CMK (cell line): Measurements from ENCODE around the gene MSX1.

ENCODE experiments used
- DNase-seq: peaks from one replicate; pipeline ENCODE4 v3.0.0-alpha.2; 2010; ENCODE audit warnings: low read depth

Gene MSX1

DNA sequence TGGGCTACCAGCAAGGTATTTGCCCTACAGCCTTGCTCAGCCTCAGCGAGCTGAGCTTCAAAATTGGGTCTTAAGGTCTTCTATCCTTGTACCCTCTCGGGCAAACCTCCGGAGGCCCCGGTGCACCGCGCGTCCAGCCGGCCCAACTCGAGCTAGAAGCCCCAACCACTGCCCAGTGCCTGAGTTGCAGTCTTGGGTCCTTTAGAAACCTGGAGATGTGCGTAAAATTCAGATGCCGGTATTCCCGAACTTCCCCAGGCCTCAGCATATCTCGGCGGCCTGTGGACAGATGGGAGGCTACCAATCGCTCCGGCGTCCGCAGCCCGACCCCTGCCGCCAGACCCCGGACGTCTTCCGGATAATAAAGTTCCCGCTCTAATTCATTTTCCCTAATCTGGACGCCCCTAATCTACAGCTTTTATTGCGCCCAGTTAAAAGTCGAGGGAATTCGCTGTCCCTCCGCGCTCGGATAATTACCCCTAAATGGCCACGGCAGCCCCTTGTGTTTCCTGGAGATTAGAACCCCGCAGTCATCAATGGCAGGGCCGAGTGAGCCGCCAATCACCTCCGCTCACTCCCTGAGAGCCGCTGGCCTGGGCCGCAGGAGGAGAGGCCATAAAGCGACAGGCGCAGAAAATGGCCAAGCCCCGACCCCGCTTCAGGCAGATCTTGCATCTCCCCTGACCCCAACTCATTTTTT lies 1.5 kb upstream of the MSX1 start:
- no peak for DNase-seq

DNA sequence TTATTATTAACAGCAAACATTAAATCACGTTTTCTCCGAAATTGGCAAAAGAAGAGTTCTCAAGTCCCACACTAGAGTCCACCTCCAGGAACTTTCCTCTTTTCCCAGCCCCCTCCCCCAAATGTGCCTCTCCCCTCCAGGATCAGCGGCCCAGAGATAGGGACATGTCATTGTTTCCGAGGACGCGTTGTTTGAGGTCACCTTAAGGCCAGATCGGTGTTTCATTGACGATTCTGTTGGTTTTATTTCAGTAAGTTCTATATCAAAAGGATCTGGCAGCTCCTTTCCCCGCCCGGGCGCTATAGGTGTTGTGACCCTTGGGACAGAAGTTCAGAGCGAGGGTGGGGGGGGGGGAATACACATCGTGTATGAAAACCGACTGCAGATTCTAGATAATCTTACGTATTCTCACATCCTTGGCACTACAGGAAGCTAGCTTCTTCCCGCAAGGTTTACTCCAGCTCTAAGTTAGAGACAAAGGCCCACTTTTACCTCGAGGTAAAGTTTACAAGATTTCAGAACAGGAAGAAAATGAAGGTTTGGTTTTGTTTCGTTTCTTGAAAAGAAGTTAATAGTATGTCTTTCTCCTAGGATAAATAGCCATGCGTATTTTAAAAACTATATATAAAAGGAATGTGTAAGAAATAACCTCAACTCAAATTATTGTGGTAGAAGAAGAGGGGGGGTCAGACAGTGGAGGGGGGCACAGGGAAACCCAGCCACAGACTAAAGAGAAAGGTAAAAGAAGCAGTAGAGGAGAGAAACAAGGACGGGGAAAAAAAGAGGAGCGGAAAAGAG lies 739 bp upstream of the MSX1 start:
- DNase-seq: no peak

DNA sequence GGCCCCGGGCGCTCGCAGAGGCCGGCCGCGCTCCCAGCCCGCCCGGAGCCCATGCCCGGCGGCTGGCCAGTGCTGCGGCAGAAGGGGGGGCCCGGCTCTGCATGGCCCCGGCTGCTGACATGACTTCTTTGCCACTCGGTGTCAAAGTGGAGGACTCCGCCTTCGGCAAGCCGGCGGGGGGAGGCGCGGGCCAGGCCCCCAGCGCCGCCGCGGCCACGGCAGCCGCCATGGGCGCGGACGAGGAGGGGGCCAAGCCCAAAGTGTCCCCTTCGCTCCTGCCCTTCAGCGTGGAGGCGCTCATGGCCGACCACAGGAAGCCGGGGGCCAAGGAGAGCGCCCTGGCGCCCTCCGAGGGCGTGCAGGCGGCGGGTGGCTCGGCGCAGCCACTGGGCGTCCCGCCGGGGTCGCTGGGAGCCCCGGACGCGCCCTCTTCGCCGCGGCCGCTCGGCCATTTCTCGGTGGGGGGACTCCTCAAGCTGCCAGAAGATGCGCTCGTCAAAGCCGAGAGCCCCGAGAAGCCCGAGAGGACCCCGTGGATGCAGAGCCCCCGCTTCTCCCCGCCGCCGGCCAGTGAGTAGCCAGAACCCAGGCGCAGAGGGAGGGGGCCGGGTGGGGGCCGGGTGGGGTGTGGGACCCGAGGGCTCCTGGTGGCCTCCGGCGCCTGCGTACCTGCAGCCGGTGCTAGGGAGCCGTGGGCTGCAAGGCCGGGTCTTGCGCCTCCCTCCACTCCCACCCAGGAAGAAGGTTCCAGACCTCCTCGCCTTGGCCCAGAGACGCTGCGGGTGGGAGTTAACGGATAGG lies 534 bp downstream of the MSX1 start:
- no peak for DNase-seq

DNA sequence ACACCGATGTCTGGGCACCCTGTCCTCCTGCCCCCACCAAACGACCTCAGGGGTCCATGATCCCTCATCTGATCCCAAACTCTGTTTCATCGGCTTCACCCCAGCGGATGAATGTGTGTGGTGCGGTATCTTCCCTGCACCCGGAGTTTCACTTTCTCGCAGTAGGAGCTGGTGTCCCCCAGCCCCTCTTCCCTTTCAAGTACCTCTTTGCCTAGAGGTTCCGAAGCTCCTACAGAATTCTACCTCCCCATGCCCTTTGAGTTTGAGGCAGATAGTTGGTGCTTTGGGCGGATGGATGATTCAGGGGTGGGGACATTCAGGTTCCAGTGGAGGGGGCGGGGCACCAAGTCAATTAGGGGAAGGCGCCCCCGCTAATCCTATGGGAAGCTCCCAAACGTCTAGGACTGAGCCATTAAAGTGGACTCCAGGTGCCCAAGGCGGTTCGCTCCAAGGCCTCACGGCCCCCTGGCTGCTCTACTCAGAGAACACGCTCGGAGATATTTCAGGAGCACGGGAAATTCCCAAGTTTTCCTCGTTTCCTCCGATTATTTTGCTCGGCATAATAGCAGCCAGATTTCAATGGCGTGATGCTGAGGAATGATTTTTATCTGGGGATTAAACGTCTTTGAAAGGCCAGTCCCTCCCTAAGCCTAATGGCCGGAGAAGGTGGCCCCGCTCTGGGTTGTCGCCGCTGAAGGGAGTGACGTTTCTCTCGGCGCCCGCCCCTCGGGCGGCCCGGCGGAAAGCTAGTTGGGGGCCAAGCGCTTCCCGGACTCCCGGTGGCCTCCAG lies 1.3 kb downstream of the MSX1 start:
- no peak for DNase-seq

DNA sequence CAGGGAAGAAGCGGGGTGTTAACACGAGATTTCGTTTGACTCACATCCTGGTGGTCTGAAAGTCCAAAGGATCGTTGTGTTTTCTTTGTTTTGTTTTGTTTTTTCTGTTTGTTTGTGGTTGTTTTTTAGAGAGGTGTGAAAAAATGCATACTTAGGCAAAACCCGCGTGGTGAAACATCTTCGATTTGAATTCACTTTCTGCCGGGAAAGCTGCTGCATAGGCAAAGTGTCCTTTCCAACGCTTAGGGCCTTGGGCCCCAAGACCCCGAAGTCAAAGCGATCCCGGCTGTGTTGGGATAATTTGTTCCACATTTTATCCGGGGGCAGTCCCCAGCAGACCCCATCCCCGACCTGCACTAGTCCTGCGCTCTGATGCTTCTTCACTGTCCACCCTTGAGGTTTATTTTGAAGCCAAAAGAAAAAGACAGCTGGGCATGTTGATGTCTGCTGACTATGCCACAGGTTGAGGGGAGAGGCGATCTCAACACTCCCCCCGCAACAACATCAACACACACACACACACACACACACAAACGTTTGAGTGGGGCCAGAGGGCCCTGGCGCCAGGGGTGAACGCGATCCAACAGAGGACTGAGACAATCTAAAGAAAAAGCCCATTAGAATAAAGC lies 2.0 kb downstream of the MSX1 start:
- no peak for DNase-seq

DNA sequence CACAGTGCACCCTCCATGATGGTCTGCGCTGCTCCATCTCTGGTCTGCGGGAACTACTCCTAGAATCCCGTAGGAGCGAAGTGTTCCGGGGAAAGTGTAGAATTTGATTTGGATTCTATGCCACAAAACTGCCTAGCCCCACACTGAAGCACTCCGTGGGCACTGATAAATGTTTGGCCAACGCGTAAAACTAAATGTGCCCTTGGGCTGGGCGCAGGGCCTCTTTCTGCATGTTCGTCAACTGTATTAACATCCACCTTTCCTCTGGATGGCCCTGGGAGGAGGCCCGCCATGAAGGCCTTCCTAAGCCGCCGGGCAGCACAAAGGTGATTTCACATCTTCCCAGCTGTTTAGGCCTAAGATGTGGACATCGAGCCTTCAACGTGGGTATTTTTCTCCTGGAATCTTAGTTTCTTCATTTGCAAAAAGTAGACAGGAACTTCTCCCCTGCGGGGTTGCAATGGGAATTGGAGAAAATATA lies 2.6 kb downstream of the MSX1 start:
- DNase-seq: no peak

DNA sequence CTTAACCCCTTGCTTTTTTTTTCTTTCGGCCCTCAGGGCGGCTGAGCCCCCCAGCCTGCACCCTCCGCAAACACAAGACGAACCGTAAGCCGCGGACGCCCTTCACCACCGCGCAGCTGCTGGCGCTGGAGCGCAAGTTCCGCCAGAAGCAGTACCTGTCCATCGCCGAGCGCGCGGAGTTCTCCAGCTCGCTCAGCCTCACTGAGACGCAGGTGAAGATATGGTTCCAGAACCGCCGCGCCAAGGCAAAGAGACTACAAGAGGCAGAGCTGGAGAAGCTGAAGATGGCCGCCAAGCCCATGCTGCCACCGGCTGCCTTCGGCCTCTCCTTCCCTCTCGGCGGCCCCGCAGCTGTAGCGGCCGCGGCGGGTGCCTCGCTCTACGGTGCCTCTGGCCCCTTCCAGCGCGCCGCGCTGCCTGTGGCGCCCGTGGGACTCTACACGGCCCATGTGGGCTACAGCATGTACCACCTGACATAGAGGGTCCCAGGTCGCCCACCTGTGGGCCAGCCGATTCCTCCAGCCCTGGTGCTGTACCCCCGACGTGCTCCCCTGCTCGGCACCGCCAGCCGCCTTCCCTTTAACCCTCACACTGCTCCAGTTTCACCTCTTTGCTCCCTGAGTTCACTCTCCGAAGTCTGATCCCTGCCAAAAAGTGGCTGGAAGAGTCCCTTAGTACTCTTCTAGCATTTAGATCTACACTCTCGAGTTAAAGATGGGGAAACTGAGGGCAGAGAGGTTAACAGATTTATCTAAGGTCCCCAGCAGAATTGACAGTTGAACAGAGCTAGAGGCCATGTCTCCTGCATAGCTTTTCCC lies 3.4 kb downstream of the MSX1 start:
- no peak for DNase-seq

DNA sequence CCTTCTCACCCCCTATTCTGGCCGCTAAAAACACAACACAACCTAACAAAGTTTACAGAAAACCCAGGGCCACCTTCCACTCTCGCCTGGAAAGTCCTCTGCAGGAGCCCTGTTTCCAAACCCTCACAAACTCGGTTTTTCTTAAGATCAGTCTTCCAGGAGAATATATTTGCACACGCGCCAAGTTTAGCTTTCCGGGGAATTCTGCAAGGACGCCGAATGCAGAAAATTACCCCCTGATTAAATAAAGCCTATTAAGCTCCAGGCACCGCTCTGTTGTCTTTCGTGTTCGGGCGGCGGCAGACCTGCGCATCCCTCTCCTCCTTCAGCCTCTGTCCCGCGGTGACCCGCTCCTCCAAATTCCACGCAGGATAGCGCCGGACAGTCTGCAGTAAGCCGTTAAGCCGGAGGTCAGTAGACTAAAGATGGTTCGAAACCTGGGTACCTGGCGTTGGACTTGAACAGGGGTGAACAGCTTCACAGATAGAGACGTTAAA lies 5.0 kb downstream of the MSX1 start:
- DNase-seq: no peak

DNA sequence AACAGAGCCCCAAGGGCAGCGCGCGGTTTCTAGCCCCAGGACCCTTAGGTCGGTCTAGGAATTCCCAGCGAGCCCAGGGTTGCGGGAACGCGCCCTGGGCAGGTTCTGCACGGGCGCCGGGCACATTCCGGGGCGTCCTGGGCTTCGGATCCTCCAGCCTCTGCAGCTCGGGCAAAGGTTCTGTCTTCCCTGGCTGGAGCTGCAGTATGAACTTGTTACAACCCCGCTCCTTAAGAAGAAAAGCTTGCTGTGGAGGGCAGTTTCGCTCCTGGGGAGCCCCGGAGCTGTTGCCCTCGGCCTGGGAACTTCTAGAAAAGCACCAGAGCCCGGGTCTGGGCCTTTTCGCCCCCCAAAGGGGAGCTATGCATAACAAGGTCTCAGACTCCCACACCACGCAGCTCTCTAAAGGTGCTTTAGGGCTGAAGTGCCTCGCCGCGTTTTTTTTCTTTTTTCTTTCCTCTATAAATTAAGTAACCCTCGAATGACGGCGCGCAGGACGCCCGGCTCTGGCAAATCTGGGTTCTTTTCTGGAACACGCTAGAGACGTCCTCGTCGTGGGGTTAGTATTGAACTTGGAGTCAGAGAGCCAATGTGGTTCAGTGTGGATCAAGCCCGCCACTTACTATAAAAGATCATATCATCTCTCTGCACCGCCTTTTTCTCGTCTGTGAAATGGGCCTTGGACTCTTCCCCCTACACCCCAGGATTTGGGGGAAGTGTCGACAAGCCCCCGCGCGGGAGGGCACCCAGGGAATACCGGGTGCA lies 5.7 kb downstream of the MSX1 start:
- no peak for DNase-seq

DNA sequence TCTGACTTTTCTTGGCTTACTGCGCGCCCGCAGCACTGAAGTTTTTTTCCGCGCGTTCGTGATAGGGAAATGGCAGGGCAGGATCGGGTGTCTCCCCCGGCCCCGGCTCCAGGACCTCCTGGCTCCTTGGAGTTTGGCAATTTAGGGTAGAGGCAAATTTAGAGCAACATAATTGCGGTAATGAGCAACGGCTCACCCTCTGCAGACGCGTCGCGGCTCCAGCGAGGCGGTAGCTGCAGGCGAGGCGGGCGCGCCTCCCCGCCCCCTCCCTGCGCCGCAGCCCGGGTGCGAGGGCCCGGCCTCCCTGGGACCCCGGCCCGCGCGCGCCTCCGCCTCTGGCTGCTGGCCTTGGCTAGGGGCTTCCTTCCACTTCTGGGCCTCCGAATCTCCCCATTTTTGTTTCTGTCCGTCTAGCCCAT lies 6.2 kb downstream of the MSX1 start:
- DNase-seq: no peak

DNA sequence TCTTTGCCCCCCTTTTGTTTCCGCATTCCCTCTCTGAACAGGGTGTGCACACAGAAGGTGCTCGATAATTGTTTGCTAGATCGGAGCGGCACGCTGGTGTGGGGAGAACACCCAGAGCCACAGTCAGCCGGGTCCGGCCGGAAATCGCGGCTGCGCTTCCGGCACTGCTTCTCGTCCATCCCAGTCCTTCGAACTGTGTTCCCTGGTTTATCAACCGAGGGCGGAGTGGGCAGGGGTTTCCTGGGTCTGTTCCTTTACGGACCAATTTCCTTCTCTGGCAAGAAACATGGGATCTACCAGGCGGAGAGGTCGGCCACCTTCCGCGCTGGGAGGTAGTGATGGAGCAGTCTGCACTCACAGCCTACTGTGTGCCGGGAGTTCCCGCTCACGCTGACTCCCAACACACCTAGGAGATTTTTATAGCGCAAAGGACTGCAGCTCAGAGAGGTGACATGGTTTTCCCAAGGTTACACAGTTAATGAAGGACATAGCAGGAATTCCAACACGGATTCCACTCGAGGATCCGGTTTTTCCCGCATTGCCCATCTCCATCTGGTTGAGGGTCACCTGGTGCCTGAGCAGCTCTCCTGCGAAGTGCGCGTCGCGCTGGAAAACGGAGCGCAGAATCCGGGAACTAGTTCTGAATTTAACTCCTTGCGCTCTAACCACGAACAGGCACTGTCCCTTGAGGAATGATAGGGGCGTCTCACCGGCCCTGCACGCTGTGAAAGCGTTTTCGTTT lies 6.8 kb downstream of the MSX1 start:
- no peak for DNase-seq

DNA sequence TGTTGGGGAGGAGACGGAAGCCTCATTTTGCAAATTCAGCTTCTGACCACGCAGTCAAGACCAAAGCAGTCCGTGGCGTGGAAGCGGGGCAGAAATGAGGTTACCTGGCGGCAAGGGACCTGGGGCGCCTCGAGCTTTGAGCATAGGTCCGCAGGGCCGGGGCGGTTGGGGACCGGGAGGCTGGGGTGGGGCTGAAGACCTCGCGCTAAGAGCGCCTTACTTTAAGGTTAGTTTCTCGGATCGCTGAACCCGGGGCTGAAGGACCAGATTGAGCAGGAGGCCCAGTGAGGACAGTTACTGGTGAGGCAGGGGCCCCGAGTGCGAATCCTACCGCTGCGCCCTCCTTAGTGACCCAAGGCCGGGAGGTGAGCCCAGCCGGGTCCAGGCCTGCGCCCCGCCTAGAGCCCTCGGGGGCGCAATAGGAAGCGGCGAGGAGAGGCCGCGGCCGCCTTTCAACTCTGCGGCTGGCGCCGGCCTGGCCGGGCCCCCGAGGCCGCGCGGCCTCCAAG lies 7.5 kb downstream of the MSX1 start:
- no peak for DNase-seq

DNA sequence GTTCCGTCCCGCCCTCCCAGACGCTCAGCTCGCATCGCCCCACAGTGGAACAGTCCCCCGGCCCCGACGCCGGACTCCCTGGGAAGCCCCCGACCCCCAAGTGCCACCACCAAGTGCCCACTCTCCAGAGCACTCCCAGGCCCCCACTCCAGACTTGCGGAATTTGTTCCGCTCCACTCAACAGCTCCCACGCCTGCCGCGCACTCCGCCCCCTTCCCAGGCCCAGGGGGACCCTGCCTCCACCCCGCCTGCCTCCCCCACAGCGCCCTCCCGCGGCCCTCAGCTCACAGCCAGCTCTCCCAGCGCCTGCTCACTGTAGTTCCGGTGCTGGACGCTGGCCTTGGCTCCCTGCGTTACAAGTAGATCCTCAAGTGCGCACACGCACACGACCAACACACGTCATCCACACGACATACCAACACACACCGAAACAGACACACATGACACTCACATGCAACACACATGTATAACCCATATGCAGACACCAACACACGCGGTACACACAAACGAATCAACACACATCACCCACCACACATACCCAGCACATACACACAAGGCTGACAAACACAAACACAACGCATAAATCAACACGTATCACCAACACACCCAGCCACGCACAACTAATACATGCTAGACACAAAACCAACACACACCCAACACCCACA lies 8.0 kb downstream of the MSX1 start:
- DNase-seq: no peak

DNA sequence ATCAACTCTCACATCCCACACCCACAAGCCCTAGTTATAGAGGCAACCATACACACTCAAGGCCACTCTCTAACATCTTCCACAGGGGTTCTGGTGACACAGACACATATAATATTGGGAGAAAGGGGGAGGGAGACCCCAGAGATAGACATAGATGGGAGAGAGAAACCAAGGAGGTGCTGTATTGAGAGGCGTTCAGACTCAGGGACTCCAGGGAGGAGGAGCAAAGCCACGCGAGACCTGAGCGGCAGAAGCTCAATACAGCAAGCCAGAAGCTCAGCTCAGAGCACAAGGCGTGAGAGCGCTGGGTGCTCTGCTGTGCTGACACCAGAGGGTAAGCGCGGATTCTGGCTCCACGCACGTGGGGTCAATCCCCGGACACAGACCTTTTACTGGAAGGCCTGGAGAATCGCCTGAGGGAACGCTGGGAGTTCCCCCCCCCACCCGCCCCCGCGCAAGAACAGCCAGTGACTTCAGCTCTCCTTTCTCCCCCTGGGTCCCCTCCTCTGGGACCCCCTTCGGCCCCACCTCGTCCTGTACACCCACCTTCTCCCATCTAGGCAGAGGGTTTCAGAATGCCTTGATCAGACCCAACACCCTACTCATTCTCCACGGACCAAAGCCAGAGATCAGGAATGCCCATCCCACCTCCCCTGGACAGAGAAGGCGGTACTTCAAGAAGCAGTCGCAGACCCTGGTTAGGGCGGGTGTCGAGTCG lies 8.7 kb downstream of the MSX1 start:
- no peak for DNase-seq

DNA sequence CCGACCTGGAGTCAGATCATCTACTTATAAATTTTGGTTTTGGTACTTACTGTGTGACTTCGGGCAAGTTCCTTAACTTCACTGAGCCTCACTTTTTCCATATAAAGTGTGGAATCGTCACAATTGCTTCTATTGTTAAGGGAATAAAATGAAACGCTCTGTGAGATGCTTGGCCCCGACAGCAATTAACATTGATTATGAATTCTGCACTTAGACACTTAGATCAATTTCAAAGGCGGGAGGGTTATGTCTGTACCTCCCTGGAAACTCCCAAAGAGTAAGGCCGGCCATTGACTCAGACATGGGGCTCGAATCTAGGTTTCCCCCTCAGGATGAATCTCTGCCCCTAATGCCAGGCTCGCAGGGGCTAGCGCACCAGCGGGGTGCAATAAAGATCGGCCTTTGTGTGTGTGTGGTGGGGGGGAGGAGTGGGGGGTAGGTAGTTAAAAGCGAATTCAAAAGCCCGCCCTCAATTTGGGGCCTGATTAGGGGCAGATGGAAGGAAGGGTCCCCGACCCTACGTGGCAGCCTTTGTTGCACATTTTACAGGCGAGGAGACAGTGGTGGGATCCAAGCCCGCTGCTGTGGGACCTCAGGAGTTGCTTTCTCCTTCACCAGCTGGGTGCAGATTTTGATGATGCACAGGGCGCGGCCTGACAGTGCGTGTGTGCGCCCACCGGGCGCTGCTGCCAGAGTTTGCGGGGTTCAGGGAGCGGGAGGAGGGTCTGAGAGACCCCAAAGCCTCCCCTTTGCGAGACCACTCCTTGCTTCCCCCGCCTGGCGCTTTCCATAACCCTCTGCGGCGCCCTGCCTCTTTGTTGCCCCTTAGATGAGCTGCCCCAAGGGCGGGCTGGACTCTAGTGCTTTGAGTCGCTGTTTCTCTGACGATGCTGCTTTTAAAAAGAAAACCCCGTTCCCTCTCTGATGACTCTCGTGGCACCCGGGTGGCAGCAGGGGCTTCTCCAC lies 9.6 kb downstream of the MSX1 start:
- DNase-seq: no peak
